ENCODE measurements around the gene CCDC77.

DNA sequence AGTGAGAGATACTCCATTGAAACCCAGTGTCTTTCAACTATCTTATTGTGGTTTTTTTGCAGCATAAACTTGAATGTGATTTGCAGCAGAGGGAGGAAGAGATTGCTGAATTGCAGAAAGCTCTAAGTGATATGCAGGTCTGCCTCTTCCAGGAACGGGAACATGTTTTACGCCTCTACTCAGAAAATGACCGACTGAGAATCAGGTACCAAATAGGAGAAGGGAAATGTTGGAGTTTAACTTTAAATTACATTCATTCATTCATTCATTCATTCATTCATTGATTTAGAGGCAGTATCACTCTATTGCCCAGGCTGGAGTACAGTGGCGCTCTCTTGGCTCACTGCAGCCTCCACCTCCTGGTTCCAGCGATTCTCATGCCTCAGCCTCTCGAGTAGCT is 17.0 kb downstream of the CCDC77 start:
- TF ChIP-seq FOXM1 (IDR thresholded peaks at IDR 0.05; ENCODE audit: borderline replicate concordance, low read depth) (no peak), EP300 (IDR thresholded peaks at IDR 0.05; ENCODE audit: borderline replicate concordance) (no peak), TCF12 (IDR thresholded peaks at IDR 0.05; ENCODE audit: low read depth) (no peak), RAD21 (IDR thresholded peaks at IDR 0.05; ENCODE audit: low read depth) (no peak), MAX (IDR thresholded peaks at IDR 0.05) (no peak), USF1 (IDR thresholded peaks at IDR 0.05) (no peak), YY1 (IDR thresholded peaks at IDR 0.05; ENCODE audit: low read depth) (no peak)
- TF ChIP-seq, protein P1, sequence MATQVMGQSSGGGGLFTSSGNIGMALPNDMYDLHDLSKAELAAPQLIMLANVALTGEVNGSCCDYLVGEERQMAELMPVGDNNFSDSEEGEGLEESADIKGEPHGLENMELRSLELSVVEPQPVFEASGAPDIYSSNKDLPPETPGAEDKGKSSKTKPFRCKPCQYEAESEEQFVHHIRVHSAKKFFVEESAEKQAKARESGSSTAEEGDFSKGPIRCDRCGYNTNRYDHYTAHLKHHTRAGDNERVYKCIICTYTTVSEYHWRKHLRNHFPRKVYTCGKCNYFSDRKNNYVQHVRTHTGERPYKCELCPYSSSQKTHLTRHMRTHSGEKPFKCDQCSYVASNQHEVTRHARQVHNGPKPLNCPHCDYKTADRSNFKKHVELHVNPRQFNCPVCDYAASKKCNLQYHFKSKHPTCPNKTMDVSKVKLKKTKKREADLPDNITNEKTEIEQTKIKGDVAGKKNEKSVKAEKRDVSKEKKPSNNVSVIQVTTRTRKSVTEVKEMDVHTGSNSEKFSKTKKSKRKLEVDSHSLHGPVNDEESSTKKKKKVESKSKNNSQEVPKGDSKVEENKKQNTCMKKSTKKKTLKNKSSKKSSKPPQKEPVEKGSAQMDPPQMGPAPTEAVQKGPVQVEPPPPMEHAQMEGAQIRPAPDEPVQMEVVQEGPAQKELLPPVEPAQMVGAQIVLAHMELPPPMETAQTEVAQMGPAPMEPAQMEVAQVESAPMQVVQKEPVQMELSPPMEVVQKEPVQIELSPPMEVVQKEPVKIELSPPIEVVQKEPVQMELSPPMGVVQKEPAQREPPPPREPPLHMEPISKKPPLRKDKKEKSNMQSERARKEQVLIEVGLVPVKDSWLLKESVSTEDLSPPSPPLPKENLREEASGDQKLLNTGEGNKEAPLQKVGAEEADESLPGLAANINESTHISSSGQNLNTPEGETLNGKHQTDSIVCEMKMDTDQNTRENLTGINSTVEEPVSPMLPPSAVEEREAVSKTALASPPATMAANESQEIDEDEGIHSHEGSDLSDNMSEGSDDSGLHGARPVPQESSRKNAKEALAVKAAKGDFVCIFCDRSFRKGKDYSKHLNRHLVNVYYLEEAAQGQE (IDR thresholded peaks at IDR 0.05; ENCODE audit: low read depth): no peak
